Measurements from ENCODE around the gene SUPT6H.

Gene SUPT6H

DNA sequence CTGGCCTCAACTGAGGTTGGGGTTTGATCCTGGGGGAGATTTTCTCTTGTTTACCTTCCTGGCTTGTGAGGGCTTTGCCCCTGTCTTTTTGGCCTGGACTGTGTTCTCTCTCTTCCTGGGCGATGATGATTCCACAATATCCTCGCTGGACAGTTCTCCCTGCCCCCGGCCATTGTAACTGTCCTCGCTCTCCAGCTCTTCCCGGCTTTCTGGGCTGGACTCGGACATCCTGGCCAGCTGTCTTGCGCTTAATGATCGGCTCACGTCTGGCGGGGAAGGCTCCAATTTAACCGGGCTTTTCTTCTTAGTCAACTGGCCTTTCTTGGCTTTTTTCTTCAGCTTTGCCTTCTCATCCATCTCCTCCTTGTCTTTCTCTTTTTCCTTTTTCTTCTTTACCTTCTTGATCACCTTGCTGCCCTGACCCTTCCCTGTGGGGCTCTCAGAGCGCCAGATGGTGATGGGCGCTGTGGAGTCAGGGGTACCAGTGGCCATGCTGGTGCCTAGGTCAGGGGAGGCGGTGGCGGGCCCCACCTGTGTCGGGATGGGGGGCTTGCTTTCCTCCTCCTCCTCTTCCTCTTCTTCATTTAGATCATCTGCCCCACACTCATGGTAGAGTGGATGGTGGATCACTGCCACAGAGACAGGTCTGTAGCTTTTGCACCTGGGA lies 41.7 kb downstream of the SUPT6H start:
- no peak for DNase-seq

DNA sequence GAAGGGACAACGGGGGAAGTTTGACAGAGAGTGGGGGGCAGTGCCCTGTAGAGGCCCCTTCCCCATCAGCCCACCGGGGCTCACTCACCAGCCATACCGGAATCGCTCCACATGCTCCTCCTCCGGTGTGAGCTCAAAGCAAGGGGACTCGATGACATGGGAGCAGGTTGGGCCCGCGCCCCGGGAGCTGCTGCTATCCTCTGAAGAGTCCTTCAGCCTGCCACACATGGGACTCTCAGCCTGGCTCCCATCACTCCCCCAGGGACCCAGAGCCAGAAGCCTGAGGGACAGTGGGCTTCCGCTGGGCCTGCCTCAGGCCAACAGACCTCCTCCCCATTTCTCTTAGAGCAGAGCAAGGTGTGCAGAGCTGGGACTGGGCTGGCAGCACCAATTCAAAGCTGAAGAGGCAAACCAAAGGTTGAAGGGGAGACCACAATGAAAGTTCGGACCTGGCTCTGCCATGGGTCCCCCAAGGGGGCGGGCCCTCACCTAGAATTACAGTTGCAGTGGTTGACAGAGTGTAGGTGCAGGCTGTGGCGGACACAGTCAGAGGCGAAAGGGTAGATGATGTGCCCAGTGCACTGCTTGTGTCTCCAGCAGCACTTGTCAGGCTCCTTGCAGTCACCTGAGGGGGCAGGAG lies 42.3 kb downstream of the SUPT6H start:
- no peak for DNase-seq

DNA sequence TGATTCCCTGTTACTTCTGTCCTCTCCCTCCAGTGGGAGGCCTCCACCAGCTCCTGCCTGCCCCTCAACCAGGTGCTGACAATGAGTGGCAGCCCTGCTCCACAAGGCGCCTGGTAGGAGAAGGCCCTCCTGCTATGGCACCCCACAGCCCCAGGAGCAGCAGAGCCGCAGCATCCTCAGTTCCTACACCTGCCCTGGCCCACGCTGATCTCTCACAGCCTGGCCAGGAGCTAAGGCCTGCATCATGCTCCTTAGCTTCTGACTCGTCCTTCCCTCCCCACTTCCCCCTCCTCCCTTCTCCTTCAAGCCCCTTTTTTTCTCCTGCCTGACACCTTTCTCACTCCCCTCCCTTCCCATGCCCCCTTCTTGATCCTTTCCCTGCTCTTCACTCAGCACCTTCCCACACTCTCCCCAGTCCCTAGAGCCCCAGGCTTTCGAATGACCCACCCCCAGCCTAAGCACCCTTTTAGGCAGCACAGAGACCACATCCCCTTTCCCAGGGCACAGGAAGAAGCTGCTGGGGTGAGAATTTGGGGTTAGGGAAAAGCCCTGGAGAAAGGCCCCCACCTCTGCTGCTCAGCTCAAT lies 43.2 kb downstream of the SUPT6H start:
- DNase-seq = no peak

DNA sequence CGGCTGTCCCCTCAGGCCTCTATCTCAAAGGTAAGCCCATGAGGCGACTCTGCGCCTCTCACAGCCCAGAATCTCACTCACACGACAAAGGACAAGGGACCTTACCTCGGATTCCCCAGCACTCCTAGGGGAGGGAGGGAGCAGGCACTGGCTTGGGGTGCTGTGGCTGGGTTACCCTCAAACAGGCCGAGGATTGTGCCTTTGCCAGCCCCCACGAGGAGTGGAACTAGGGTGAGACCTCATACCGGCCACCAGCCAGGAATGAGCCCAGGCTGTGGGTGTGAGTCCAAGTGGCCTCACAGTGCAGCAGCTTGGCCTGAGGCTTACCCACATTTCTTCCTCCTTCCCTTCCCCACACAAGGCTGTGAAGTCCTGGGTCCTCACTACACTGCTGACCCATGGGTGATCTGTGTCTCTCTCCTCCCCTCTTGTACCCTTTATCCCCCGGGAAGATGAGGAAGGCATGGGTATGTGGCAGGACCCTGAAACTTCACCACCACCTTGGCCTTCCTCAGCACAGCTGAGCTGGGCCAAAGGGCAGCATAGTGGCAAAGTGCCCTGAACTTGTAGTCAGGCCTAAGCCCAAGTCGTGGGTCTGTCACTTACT lies 43.8 kb downstream of the SUPT6H start:
- DNase-seq = no peak

DNA sequence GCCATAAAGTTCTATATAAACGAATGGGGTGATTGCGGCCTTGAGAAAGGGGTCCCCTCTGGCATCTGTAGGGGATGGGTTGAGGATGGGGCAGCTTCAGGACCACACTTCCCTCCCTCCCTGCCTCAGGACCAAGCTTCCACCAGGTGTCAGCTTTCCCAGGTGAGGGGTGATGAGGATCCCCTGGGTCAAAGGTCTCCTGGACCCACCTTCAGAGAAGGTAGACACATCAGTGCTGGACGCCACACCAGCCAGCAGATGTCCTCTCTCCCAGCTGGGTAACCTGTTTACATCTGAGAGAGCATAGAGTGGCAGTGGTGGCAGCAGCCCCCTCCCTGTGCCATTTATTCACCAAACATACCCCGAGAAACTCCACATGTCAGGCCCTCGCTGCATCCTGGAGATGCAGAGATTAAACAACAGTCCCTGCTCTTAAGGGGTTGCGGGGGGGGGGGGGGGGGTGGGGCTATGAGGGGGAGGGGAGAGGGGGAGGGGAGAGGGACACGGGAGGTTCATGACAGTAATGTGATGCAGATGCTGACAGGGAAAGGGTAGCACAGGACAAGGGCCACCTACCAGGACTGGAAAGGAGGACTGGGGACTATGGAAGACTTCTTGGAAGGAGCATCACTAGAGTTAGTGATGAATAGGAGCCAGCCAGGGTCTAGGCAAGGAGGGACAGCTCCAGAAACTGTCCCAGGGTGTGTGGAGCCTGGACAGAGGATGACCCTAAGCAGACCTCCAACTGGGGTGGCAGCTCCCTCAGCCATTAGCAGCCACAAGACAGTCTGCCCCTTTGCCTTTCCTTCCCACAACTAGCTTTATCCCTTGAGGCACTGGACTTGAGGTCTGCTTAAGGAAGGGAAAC lies 44.7 kb downstream of the SUPT6H start:
- DNase-seq = no peak

DNA sequence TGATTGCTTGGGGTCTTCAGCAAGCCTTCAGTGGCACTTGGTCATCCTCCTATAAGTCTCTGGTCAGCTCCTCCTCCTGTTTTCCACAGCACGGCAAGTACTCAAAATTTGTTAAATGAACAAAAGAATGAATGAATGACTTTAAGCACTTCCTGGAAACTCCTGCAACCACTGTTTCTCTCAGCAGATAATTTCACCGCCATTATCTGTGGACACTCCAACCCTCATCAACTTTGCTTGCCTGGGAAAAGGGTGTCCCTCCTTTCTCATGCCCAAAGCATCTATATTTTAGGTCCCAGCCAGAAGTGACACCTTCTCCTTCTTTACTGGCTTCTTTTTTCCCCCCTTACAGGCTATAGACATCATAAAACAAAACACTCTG lies 45.3 kb downstream of the SUPT6H start:
- no peak for DNase-seq

DNA sequence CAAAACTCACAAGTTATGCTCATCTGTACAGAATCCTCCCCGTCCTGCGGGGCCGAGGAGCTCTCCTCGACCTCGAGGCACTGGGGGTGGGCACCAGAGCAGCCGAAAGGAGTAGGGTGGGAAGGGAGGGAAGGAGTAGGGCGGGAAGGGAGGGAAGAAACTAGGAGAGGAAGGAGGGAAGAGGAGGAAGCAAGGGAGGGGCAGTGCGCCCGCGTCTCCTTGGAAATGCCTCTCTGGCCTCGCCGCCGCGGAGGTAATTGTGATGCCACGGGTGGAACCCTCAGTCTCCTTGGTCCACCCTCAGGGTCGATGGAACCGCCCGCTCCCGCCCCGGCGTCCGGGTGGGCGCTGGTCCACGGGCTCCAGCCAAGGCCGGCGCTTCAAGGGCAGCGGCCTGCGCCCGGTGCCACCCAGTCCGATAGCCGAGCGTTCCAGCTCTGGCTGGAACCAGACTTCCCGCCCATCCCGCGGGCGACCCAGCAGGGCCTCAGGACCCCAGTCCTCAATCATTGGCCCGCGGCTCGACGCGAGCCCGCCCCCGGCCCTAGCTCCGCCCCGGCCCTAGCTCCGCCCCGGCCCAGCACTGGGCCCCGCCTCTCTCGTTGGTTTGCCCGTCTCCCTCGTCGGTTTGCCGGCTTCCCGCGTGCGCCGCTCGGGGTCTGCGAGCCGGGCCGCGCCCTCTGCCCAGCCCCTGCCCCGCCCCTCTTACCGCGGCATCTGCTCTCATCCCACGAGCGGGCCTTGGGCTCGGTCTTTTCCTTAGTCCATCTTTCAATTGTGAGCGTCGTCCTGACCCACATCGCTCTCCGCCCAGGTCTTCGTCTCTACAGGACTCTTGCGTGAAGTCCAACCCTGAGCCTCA lies 49.1 kb downstream of the SUPT6H start:
- peak; percentile 94 for DNase-seq

DNA sequence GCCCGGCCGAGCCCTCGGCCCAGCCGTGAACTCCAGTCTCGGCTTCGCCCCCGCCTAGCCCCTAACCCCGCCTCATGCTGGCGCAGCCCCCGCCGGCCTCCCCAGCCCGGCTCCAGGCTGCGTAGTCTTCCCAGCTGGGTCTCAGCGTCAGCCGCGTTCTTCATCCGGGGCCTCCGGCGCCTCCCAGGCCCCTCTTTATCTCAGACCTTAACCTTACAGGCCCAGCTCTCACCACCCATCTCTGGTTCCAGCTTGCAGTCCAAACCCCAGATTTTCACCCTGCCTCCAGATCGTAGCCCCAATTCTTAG lies 49.7 kb downstream of the SUPT6H start, which contains the start of gene PROCA1:
Gene PROCA1 (minus strand): TSS at position 166 of the 309 bp plus-strand sequence. CDS start 228 bp downstream, outside the sequence.
- peak; percentile 52 for DNase-seq

DNA sequence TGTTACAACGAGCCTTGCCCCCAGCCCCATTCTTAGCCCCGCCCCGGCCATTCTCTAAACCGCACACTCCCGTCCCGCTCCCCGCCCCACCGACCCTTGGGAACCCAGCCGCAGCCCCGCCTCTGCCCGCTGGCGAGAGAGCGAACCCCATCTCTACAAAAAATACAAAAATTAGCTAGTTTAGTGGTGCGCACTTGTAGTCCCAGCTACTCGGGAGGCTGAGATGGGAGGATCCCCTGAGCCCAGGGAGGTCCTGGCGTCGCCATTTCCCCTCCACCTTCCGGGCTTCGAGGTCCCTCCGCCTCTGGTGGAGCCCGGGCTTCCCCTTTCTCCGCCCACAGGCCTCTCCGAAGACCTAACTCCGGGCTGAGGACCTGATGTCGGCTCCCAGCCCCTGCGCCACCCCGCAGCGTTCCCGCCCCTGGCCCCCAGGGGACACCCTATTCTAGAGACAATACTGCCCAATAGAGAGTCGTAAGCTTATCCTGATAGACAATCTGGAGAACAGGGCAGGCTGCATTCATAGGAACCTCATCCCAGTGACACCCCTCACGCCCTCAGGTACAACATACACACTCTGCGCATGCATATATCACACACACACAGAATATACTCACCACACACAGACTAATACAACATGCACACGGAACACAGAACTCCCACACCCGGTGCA lies 50.2 kb downstream of the SUPT6H start:
- peak; percentile 82 for DNase-seq

DNA sequence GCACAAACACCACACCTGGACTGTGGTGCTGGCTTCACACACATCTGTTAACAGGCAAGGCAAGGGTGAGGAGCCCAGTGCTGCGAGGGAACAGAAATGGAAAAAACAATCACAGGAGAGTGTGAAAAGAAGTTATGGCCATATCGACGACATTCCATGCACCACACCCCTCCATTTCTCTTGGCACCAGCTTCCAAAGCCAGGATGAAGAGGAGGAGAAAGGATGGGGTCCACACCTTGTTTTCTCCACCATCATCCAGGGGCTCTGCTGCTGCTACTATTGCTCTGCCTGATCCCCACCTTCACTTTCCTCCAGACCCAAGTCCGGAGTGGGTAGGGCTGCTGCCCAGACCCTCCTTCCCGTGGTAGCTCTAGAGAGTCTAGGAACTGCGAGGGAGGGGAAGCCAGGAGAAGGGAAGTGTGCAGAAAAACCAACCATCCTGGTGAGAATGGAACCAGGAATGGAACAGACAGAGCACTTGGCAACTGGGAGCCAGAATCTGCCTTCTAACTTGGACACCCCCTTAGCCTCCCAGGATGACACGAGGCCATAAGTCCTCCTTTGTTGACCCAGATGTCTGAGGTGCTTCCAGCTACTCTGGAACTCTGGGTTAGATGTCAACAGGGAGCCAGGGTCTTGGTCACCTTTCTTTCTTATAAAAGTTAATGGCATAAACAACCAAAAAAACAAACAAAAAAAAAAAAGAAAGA lies 50.9 kb downstream of the SUPT6H start:
- no peak for DNase-seq

DNA sequence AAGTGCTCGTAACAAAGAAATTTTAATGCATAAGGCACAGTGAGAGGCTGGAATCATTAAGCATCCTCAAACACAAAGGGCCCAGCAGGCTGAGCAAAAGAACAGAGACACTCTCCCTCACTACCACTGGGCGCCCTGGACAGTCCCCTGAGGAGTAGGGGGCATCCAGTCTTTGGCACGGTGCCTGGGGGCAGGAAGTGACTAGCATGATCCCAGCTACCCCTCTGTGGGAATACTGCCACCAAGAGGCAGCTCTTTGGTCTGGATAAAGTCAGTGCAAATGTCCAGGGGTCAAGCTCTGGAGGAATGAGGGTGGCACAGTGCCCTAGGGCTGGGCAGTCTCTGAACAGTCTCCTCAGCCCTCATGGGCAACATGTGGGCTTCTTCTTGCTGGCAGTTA lies 52.3 kb downstream of the SUPT6H start:
- DNase-seq = no peak

DNA sequence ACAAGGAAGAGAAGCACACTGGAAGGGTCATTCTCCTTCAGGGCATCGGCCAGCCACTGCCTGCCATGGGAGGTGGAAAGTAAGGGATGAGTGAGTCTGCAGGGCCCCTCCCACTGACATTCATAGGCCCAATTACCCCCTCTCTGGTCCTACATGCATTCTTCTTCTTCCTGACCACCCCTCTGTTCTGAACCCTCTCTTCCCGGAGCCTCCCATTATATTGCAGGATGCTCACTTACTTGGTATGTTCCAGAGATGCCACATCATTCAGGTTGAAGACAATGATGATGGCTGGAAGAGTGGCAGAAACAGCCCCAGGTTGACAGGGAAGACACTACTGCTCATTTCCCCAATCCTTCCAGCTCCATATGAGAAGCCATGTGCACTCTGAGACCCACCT lies 53.2 kb downstream of the SUPT6H start:
- no peak for DNase-seq

DNA sequence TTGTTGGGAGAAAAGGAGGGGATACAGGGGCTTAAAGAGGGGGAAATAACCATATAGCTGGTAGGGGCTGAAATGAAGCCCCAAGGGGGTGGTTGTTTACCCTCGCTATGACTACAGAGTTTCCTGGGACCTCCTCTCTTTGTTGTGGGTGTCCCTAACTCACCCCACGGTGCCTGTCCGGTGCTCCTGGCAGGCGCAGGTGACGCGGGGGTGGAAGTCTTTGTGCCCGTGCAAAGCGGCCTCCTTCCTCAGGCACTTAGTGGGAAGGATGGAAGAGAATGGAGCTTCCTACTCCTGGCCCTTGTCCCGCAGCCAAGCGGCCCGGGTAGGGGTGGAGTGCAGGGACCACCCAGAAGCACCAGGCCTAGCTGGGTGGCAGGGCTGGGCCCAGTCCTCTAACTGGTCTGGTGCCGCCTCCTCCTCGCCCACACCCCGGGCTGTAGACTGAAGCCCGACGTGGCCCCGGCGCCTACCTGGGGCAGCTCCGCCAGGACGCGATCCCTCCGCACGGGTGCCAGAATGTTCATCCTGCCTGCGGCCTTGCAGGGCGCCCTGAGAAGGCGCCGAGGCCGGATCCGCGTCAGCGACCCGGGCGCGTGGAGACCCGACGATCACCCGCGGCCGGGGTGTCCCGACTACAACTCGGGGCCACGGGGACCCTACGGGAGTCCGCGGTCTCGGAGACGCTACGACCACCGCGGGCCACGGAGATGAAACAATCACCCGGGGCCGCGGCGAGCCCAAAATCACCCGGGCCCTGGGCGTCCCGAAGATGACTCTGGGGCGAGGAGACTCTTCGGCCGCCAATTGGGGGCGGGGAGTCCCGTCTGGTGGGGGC lies 55.0 kb downstream of the SUPT6H start:
- peak; percentile 51 for DNase-seq

DNA sequence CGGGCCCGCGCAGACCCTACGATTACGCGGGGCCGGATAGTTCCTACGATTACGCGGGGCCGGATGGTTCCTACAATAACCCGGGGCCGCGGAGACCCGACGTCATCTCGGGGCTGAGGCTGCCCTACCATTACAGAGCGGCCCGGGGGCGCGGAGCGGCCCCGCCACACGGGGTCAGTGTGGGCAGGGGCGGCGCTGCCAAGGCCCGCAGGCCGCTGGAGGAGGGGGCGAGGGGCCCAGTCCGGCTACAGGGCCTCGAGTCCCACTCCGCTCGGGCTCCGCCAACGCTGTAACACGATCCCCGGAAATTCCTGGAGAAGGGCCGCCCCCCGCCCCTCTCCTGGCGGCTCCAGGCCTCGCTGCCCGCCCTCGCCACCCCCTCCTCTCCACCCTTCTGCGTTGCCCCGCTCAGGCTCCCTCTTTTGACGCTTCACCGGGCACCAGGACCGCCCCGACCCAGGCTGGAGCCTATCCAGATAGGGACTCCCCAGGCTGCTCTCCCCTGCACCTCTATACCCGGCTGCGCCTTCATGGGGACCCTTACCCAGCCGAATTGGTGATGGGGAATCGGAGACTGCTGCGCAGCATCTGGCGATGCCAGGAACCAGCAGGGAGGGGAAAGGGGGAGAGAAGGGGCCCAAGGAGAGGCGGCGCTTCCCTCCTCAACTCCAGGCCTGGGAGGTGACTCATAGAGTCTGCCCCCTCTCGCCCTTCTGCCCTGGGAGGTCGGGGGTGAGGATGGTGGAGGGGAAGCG lies 55.8 kb downstream of the SUPT6H start, which contains the start of gene RAB34:
Gene RAB34 (minus strand): TSS at position 291 of the 755 bp plus-strand sequence. CDS start 602 bp downstream, outside the sequence.
- peak; percentile 61 for DNase-seq

DNA sequence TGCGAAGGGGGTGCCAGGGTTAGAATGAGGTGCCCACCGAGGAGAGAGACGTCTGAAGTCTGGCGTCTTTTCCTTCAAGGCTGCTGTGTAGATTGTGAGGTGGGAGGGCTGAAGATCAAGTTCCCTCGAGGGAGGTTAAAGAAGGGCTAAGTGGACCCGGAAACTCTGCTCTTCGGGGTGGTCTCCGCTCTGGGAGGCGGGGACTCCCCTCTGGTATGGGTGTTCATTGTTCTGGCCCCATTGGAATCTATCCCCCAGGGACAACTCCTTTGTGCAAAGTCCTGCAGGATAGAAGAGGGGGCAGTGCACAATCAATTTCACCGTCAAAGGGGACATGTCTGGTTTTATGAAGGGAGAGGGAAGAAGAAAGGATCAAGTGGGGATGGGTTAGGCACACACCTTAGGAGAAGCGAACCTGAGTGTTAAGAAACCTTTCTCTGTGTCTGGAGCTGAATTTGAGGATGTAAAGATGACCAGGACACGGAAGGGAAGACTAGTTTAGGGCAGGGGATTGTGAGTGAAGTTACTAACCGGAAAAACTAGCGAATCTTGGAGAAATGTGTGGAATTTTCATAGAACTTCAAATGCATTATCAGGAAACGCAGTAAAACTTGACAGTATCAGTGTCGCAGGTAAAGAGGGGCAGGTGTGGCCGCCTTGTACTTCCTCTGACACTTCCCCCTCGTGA lies 56.5 kb downstream of the SUPT6H start:
- no peak for DNase-seq

DNA sequence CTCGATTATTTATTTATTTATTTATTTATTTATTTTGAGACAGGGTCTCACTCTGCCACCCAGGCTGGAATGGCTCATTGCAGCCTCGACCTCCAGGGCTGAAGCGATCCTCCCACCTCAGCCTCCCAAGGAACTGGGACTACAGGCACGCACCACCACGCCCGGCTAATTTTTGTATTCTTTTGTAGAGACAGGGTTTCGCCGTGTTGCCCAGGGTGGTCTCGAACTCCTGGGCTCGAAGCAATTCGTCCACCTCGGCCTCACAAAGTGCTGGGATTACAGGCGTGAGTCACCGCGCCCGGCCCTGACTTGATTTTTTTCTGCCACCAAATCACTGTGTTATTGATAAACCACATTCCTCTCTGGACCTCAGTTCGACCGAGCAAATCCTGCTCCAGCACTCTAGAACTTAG lies 57.0 kb downstream of the SUPT6H start:
- no peak for DNase-seq

DNA sequence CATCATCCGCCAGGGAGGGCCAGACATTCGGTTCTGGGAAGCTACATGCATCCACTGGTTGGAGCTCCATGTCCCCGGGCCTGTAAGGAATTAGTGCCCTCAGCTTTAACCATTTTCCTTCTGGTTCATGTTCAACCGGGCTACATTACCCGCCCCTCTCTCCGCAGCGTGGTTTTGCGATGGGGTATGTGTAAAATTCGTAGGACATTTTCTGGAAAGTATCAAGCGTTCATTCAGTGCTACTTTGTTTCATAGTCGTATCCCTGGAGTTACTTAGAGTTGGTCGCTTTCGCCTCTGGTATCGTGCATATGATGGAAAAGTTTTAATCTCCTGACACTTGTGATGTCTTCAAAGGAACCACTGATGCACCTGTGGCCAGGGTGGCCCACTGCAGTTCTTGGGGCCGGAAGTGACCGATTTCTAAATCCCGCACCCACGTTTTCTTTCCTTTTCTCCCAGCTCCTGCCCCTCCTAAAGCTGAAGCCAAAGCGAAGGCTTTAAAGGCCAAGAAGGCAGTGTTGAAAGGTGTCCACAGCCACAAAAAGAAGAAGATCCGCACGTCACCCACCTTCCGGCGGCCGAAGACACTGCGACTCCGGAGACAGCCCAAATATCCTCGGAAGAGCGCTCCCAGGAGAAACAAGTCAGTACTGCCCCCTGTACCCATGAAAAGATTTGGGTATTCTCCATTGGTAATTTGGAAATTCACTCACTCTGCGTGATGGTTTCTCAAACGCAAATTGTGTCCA lies 58.4 kb downstream of the SUPT6H start:
- peak; percentile 62 for DNase-seq

DNA sequence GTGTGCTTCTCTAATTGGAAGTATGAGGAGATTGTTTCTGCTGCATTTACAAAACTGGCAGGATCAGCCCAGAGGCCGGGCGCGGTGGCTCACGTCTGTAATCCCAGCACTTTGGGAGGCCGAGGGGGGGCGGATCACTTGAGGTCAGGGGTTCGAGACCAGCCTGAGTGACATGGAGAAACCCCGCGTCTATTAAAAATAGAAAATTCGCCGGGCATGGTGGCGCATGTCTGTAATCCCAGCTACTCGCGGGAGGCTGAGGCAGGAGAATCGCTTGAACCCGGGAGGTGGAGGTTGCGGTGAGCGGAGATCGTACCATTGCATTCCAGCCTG lies 59.0 kb downstream of the SUPT6H start:
- DNase-seq = peak; percentile 32
